Activated CD4-positive, alpha-beta memory T cell treated with anti-CD3 and anti-CD28 coated beads for 36 hours (primary cell): Measurements from ENCODE around the gene WNT3. TPM values are rescaled to one million over a fixed set of nuclear protein-coding genes. Genes with fewer than 3 reads are reported as not detected.

Experiments
- CTCF ChIA-PET: fragments of 350-600 bp; sonication (Branson Sonifier 250); formaldehyde crosslinking; loops from one replicate; lab custom pipeline; 2021; ENCODE audit warnings: antibody characterized with exemption, inconsistent platforms; lab: Charles Lee
- POLR2A ChIA-PET: fragments of 350-600 bp; sonication (Branson Sonifier 250); formaldehyde crosslinking; loops from one replicate; lab custom pipeline; 2021; ENCODE audit warnings: antibody characterized with exemption; lab: Charles Lee
- DNase-seq: peaks from one replicate; pipeline ENCODE4 v3.0.0-alpha.2; 2020
- H3K27ac Mint-ChIP-seq: one replicate; pipeline ENCODE4 v1.8.0; 2021; ENCODE audit warnings: mixed read lengths
- H3K27me3 Mint-ChIP-seq: one replicate; pipeline ENCODE4 v1.8.0; 2021; ENCODE audit warnings: mixed read lengths
- H3K36me3 Mint-ChIP-seq: one replicate; pipeline ENCODE4 v1.8.0; 2021; ENCODE audit warnings: mixed read lengths
- H3K4me1 Mint-ChIP-seq: one replicate; pipeline ENCODE4 v1.8.0; 2021; ENCODE audit warnings: low read depth, mixed read lengths
- H3K4me3 Mint-ChIP-seq: one replicate; pipeline ENCODE4 v1.8.0; 2021; ENCODE audit warnings: mild to moderate bottlenecking, mixed read lengths
- H3K9me3 Mint-ChIP-seq: one replicate; pipeline ENCODE4 v1.8.0; 2021; ENCODE audit warnings: mixed read lengths
- intact Hi-C: fragments of 100-400 bp; cut with micrococcal nuclease; formaldehyde crosslinking; loops from one replicate; pipeline ENCODE4 v1.15.1; 2023
- total RNA-seq, 2 experiments: library from RNA; stranded (reverse); gene quantifications; one replicate each; pipeline ENCODE4 v1.2.3, GENCODE V29; 2021

WNT3 gene
- total RNA-seq, 2 experiments from 2014 or later = 0.12 to 0.19 TPM

DNA sequence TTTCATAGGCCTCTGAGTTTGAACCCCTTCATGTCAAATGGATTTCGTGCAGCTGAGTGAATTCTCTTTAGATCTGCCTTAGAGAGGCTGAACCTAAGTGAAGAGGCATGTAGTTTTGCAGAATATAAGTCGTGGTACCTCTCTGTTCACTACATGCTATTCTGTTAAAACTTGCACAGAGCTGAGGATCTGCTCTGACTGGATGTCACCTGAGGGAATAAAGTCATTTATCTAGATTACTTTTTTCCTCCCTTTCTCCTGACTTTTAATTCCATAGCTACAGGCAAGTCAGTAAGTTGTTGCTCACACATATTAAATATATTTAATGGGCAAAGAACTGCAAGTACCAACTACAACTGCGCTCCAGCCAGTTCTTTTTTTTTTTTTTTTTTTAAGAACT, 64.7 kb downstream of the WNT3 start:
- no peak overlapping the region for H3K4me3 Mint-ChIP-seq
- ChIA-PET POLR2A (no interaction called here), CTCF (no interaction called here)
- H3K36me3 Mint-ChIP-seq = peaks cover 5% of the 10 kb centered on the region
- intact Hi-C loops = no loop called here
- H3K9me3 Mint-ChIP-seq = no peaks in the 10 kb centered on the region
- DNase-seq = no peak
- no peaks in the 10 kb centered on the region for H3K4me1 Mint-ChIP-seq
- H3K27me3 Mint-ChIP-seq = no peaks in the 10 kb centered on the region
- no peak overlapping the region for H3K27ac Mint-ChIP-seq

- ChIA-PET CTCF (no interaction called here), POLR2A (no interaction called here)
- Mint-ChIP-seq H3K36me3 (peaks cover 5% of the 10 kb centered on the region), H3K27me3 (no peaks in the 10 kb centered on the region), H3K4me1 (no peaks in the 10 kb centered on the region), H3K27ac (no peak overlapping the region), H3K9me3 (no peaks in the 10 kb centered on the region), H3K4me3 (no peak overlapping the region)
- DNase-seq = no peak
- intact Hi-C loops = no loop called here
Measured at GRCh38 chr17:46751425-46751824, 67.1 kb downstream of the WNT3 start.

- H3K9me3 Mint-ChIP-seq = no peaks in the 10 kb centered on the region
- no peaks in the 10 kb centered on the region for H3K27me3 Mint-ChIP-seq
- no peaks in the 10 kb centered on the region for H3K4me1 Mint-ChIP-seq
- no peaks in the 10 kb centered on the region for H3K36me3 Mint-ChIP-seq
- DNase-seq = no peak
- H3K27ac Mint-ChIP-seq = no peak overlapping the region
- CTCF ChIA-PET = interaction anchor here (1.5 kb wide), 1 partner anchor 90 kb away, joined by 3 read pairs; no protein-coding TSS in a partner anchor
- H3K4me3 Mint-ChIP-seq = no peak overlapping the region
- intact Hi-C loops = no loop called here
- POLR2A ChIA-PET = no interaction called here
Measured at GRCh38 chr17:46745376-46745775, 73.1 kb downstream of the WNT3 start.

GRCh38 chr17:46744441-46744840, 74.1 kb downstream of the WNT3 start:
- ChIA-PET POLR2A (no interaction called here), CTCF (interaction anchor here (1.5 kb wide), 1 partner anchor 91 kb away, joined by 3 read pairs; no protein-coding TSS in a partner anchor)
- intact Hi-C loops = no loop called here
- H3K27ac Mint-ChIP-seq = no peak overlapping the region
- no peaks in the 10 kb centered on the region for H3K4me1 Mint-ChIP-seq
- H3K9me3 Mint-ChIP-seq = no peaks in the 10 kb centered on the region
- H3K36me3 Mint-ChIP-seq = no peaks in the 10 kb centered on the region
- H3K27me3 Mint-ChIP-seq = no peaks in the 10 kb centered on the region
- DNase-seq = no peak
- no peak overlapping the region for H3K4me3 Mint-ChIP-seq

- Mint-ChIP-seq H3K9me3 (no peaks in the 10 kb centered on the region), H3K27me3 (no peaks in the 10 kb centered on the region), H3K4me3 (no peak overlapping the region), H3K27ac (no peak overlapping the region), H3K4me1 (no peaks in the 10 kb centered on the region), H3K36me3 (no peaks in the 10 kb centered on the region)
- ChIA-PET POLR2A (no interaction called here), CTCF (no interaction called here)
- intact Hi-C loops = no loop called here
- DNase-seq = peak; percentile 17
Measured at GRCh38 chr17:46742565-46743270, 75.8 kb downstream of the WNT3 start.

DNA sequence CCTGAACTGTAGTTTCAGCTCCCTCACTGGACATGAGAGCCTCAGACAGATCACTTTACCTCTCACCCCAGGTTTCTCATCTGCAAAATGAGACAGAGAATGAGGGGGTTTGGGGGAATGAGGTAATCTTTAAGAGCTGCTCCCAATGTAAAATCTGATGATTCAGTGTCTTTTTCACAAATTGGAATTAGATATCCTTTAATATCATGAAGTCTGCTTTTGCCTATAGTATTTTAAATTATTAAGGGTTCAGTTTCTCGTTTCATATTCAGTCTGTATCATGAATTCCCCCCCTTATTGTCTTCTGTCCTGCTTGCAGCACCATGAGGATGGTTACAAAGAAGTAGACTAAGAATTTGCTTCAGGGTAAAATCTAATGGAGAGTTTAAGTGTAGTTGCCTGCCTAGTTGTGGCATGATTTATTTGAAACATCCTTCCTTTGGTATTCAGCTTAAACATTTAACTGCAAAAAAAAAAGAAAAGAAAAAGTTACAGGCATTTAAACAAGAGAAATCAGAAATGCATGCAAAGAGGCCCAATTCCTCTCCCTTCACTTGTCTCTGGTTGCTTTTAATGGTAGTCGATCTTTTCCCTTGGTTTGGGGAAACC, 77.3 kb downstream of the WNT3 start:
- CTCF ChIA-PET = no interaction called here
- no peak for DNase-seq
- Mint-ChIP-seq H3K4me3 (no peak overlapping the region), H3K36me3 (peaks cover 2% of the 10 kb centered on the region), H3K4me1 (no peaks in the 10 kb centered on the region), H3K27me3 (no peaks in the 10 kb centered on the region), H3K9me3 (no peaks in the 10 kb centered on the region), H3K27ac (no peak overlapping the region)
- POLR2A ChIA-PET = no interaction called here
- intact Hi-C loops = no loop called here

DNA sequence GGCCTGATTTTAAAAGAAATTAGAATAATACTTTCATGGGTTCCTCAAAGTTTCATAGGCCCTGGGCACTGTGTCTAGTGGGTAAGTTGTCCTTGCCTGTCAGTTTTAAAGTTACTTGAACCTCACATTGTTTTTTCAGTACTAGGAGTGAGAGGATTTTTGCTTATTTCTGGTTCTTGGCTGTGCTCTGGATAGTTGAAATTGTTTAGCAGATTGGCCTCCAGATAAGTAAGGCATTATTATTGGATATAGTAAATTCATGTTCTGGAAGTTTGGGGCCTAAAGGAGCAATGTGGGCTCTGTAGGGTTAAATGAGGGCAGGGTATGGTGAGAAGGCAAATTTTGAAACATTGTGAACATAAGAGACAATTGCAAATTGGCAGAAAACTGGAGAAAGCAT, 78.5 kb downstream of the WNT3 start:
- Mint-ChIP-seq H3K36me3 (peaks cover 2% of the 10 kb centered on the region), H3K27ac (no peak overlapping the region), H3K9me3 (no peaks in the 10 kb centered on the region), H3K4me1 (no peaks in the 10 kb centered on the region), H3K27me3 (no peaks in the 10 kb centered on the region), H3K4me3 (no peak overlapping the region)
- POLR2A ChIA-PET = no interaction called here
- CTCF ChIA-PET = no interaction called here
- intact Hi-C loops = no loop called here
- DNase-seq = no peak

DNA sequence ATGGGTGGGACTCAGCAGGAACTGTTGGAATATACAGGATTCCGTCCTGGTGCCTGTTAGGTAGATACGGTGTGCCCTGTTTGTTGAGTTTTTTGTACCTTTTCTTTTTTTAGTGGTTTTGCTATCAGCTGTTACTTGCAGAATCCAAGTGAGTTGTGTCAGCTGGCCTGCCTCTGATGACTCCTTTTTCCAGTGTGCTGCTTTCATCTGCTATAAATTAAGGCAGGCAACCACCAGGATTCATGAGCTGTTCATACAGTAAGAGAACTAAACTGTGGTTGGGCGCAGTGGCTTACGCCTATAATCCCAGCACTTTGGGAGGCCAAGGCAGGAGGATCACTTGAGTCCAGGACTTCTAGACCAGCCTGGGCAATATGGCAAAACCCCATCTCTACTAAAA, 79.9 kb downstream of the WNT3 start:
- H3K27me3 Mint-ChIP-seq = no peaks in the 10 kb centered on the region
- H3K4me1 Mint-ChIP-seq = no peaks in the 10 kb centered on the region
- intact Hi-C loops = no loop called here
- H3K27ac Mint-ChIP-seq = no peak overlapping the region
- H3K4me3 Mint-ChIP-seq = no peak overlapping the region
- ChIA-PET CTCF (no interaction called here), POLR2A (no interaction called here)
- no peaks in the 10 kb centered on the region for H3K9me3 Mint-ChIP-seq
- DNase-seq = no peak
- peaks cover 2% of the 10 kb centered on the region for H3K36me3 Mint-ChIP-seq

DNA sequence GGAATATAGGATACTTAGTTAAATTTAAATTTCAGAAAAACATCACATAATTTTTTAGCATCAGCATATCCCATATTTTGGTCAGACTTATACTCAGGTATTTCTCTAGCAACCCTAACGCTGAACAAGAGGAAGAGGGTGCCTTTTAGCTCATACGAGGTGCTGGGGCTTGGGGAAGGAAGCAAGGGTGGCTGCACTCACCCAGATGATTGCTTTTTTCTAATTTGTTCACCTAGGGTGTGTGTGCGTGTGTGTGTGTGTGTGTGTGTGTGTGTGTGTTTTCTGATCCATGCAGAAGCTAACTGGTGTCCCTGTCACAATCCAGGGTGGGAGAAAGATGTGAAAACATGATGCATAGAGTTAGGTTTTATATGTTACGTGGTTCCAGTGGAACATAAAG, 81.2 kb downstream of the WNT3 start:
- Mint-ChIP-seq H3K27ac (no peak overlapping the region), H3K9me3 (no peaks in the 10 kb centered on the region)

GRCh38 chr17:46736100-46736499, 82.4 kb downstream of the WNT3 start:
- Mint-ChIP-seq H3K36me3 (peaks cover 5% of the 10 kb centered on the region), H3K4me1 (no peaks in the 10 kb centered on the region), H3K9me3 (no peaks in the 10 kb centered on the region), H3K27ac (no peak overlapping the region), H3K4me3 (no peak overlapping the region), H3K27me3 (no peaks in the 10 kb centered on the region)
- intact Hi-C loops = no loop called here
- POLR2A ChIA-PET = no interaction called here
- DNase-seq = no peak
- CTCF ChIA-PET = no interaction called here

More for the DNA sequence above, 81.2 kb downstream of the WNT3 start:
- peaks cover 2% of the 10 kb centered on the region for H3K36me3 Mint-ChIP-seq
- no peak overlapping the region for H3K4me3 Mint-ChIP-seq
- CTCF ChIA-PET = no interaction called here
- POLR2A ChIA-PET = no interaction called here
- no peaks in the 10 kb centered on the region for H3K4me1 Mint-ChIP-seq
- DNase-seq = no peak
- intact Hi-C loops = no loop called here
- H3K27me3 Mint-ChIP-seq = no peaks in the 10 kb centered on the region

DNA sequence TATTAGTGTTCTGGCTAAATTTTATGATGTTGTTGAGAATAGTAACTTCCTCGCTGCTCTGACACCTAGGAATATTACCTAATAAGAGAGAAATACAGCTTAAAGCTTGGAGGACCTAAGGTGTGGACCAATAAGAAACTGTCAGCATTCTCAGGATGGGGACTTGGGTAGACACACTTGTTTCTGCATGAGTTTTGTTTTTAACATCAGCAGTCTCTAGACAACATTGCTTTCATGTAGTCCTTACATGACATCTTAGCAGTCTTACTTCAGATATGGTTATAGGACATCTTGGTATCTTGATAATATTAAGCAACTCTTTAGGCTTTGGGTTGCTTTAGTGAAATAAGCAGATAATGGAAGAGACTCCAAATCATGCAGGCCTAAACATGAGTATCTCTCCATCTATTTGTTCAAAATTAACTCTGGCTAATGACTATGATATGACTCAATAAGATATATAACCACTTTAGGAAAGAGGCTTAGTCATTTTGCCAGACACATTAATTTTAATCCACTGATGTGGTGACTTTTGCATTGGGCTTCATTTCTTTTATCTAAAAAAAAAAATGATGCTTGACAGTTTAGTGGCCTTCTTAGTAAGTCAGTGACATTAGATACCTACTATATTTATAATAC, 84.5 kb downstream of the WNT3 start:
- Mint-ChIP-seq H3K4me3 (no peak overlapping the region), H3K4me1 (no peaks in the 10 kb centered on the region), H3K27me3 (no peaks in the 10 kb centered on the region), H3K9me3 (no peaks in the 10 kb centered on the region), H3K27ac (no peak overlapping the region), H3K36me3 (peaks cover 6% of the 10 kb centered on the region)
- intact Hi-C loops = no loop called here
- ChIA-PET CTCF (no interaction called here), POLR2A (no interaction called here)
- no peak for DNase-seq

GRCh38 chr17:46732754-46733398, 85.6 kb downstream of the WNT3 start:
- H3K9me3 Mint-ChIP-seq = no peaks in the 10 kb centered on the region
- H3K4me3 Mint-ChIP-seq = no peak overlapping the region
- H3K4me1 Mint-ChIP-seq = no peaks in the 10 kb centered on the region
- intact Hi-C loops = no loop called here
- ChIA-PET CTCF (no interaction called here), POLR2A (no interaction called here)
- no peak overlapping the region for H3K27ac Mint-ChIP-seq
- H3K36me3 Mint-ChIP-seq = peaks cover 6% of the 10 kb centered on the region
- DNase-seq = no peak
- H3K27me3 Mint-ChIP-seq = no peaks in the 10 kb centered on the region
